ENCODE measurements around the gene SLC29A4. TPM values are rescaled to one million over a fixed set of nuclear protein-coding genes. Genes with fewer than 3 reads are reported as not detected.
"Not testable (repeated sequence)": the region's sequence is repeated elsewhere in the genome, so short reads cannot be mapped to it uniquely, and the experiment has no call there.

Gene SLC29A4
- total and polyA plus RNA-seq, 2 of the 13 experiments (the other 11 are each of a cell fraction or from before 2014, with no cell fraction given) = 29.7 to 31.7 TPM

GRCh38 chr7:5291301-5291700, 8.6 kb downstream of the SLC29A4 start:
- H3K9ac ChIP-seq (ENCODE audit: insufficient read depth, low read depth, low read length) = no peak overlapping the region
- H3K9me3 ChIP-seq (ENCODE audit: low read length) = no peaks in the 10 kb centered on the region
- H4K20me1 ChIP-seq (ENCODE audit: insufficient read depth, low read length) = no peaks in the 10 kb centered on the region
- H2AFZ ChIP-seq (ENCODE audit: low read length) = no peak overlapping the region
- CTCF ChIA-PET (ENCODE audit: low intra/inter-chr PET ratio, low total read pairs) = no interaction called here
- in situ Hi-C loops (cut with HindIII; ENCODE audit: extremely low pct_ligation_motif_present, low pct_unique_long_range_greater_than_20kb) (no loop called here), intact Hi-C loops (cut with micrococcal nuclease; ENCODE audit: unreplicated experiment) (no loop called here)
- no TSS peak for BruUV-seq (replicated peaks)
- H3K27me3 ChIP-seq (ENCODE audit: control insufficient read depth in 1 of 2, insufficient read depth in 2 of 2, low read length in 2 of 2) = no peaks in the 10 kb centered on the region
- H3K36me3 ChIP-seq (replicated peaks in 1 of 2; ENCODE audit: control insufficient read depth in 1 of 2, insufficient read depth in 2 of 2, low read length in 2 of 2) = peaks cover 6 to 15% of the 10 kb centered on the region in 2 experiments; a peak in 4 of 5 replicates
- FAIRE-seq = no peak
- ATAC-seq = no peak
- H3K4me2 ChIP-seq (ENCODE audit: low read depth, low read length) = no peak overlapping the region
- peaks cover 23% of the 10 kb centered on the region for H3K4me1 ChIP-seq (ENCODE audit: insufficient read depth, low read length)
- no peaks in the 10 kb centered on the region for H3K79me2 ChIP-seq (ENCODE audit: insufficient read depth, low read length)
- WGBS (ENCODE audit: low lambda C conversion rate) = 95% methylated on average over 7 of the region's 8 CpGs
- no peak overlapping the region for H3K4me3 ChIP-seq (replicated peaks in 1 of 3; ENCODE audit: insufficient read depth in 1 of 3, low read depth in 2 of 3, low read length in 3 of 3)
- H3K27ac ChIP-seq (ENCODE audit: extremely low read length, insufficient read depth, low read length) = peak overlapping the region; percentile 18
- no peak for DNase-seq (ENCODE audit: low spot score)
- POLR2A ChIA-PET = no interaction called here
- TF ChIP-seq ZNF629 (CRISPR knock-in tag; conservative IDR thresholded peaks at IDR 0.05) = peak; percentile 81
- TF ChIP-seq ZMYM3 (CRISPR knock-in tag; IDR thresholded peaks at IDR 0.05) = peak; percentile 44; the same call in 1 of the 2 replicates
- no peak for TF ChIP-seq ZFP41 (CRISPR knock-in tag; IDR thresholded peaks at IDR 0.05; ENCODE audit: borderline replicate concordance)
- TF ChIP-seq ZFP91 (CRISPR knock-in tag; IDR thresholded peaks at IDR 0.05; ENCODE audit: borderline replicate concordance) = peak; percentile 18; the same call in 1 of the 2 replicates

DNA sequence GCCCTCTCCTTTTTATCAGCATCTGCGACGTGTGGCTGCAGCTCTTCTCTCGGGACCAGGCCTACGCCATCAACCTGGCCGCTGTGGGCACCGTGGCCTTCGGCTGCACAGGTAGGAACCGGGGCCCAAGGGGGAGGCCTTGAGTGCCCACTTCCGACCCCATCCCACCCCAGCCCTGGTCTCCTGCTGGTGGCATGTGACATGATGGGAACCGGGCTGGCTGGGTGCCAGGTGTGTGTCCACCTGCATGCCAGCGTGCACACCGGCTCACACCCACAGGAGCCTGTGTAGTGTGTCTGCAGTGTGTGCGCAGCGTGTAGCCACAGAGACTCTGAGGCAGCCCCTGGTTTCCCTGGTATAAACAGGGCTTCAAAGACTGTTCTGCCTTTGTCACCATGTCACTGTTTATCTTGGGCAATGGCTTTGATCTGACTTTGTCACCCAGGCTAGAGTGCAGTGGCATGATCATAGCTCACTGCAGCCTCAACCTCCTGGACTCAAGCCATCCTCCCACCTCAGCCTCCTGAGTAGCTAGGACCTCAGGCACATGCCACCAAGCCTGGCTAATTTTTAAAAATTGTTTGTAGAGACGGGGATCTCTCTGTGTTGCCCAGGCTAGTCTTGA, 9.1 kb downstream of the SLC29A4 start:
- H4K20me1 ChIP-seq (ENCODE audit: insufficient read depth, low read length); H3K79me2 ChIP-seq (ENCODE audit: insufficient read depth, low read length); H2AFZ ChIP-seq (ENCODE audit: low read length); H3K9me3 ChIP-seq (ENCODE audit: low read length); H3K4me2 ChIP-seq (ENCODE audit: low read depth, low read length); CTCF ChIA-PET (ENCODE audit: low intra/inter-chr PET ratio, low total read pairs); in situ Hi-C loops (cut with HindIII; ENCODE audit: extremely low pct_ligation_motif_present, low pct_unique_long_range_greater_than_20kb); H3K27me3 ChIP-seq (ENCODE audit: control insufficient read depth in 1 of 2, insufficient read depth in 2 of 2, low read length in 2 of 2); POLR2A ChIA-PET; intact Hi-C loops (cut with micrococcal nuclease; ENCODE audit: unreplicated experiment); H3K4me3 ChIP-seq (replicated peaks in 1 of 3; ENCODE audit: insufficient read depth in 1 of 3, low read depth in 2 of 3, low read length in 3 of 3); FAIRE-seq; H3K9ac ChIP-seq (ENCODE audit: insufficient read depth, low read depth, low read length); BruUV-seq (replicated peaks); TF ChIP-seq FOXA1 (IDR thresholded peaks at IDR 0.05): not testable (repeated sequence)
- WGBS (ENCODE audit: low lambda C conversion rate) = 41% methylated on average over 4 of the region's 15 CpGs
- Histone ChIP-seq H3K36me3 (replicated peaks in 1 of 2; ENCODE audit: control insufficient read depth in 1 of 2, insufficient read depth in 2 of 2, low read length in 2 of 2) (peaks cover 6 to 15% of the 10 kb centered on the region in 2 experiments; a peak in 4 of 5 replicates), H3K4me1 (ENCODE audit: insufficient read depth, low read length) (peaks cover 23% of the 10 kb centered on the region), H3K27ac (ENCODE audit: extremely low read length, insufficient read depth, low read length) (peak overlapping the region; percentile 18)
- DNase-seq (ENCODE audit: low spot score) (peak; percentile 59), ATAC-seq (peak; percentile 72)
- TF ChIP-seq FOXK1 (CRISPR knock-in tag; IDR thresholded peaks at IDR 0.05; ENCODE audit: borderline replicate concordance, low read depth) (peak; percentile 41; the same call in 1 of the 2 replicates), FOXA3 (CRISPR knock-in tag; IDR thresholded peaks at IDR 0.05) (peak; percentile 40), FOXA1 (CRISPR knock-in tag; IDR thresholded peaks at IDR 0.05) (peak; percentile 45), TBX3 (IDR thresholded peaks at IDR 0.05; ENCODE audit: borderline replicate concordance) (peak; percentile 50; the same call in 1 of the 2 replicates)
- TF ChIP-seq, protein P1, sequence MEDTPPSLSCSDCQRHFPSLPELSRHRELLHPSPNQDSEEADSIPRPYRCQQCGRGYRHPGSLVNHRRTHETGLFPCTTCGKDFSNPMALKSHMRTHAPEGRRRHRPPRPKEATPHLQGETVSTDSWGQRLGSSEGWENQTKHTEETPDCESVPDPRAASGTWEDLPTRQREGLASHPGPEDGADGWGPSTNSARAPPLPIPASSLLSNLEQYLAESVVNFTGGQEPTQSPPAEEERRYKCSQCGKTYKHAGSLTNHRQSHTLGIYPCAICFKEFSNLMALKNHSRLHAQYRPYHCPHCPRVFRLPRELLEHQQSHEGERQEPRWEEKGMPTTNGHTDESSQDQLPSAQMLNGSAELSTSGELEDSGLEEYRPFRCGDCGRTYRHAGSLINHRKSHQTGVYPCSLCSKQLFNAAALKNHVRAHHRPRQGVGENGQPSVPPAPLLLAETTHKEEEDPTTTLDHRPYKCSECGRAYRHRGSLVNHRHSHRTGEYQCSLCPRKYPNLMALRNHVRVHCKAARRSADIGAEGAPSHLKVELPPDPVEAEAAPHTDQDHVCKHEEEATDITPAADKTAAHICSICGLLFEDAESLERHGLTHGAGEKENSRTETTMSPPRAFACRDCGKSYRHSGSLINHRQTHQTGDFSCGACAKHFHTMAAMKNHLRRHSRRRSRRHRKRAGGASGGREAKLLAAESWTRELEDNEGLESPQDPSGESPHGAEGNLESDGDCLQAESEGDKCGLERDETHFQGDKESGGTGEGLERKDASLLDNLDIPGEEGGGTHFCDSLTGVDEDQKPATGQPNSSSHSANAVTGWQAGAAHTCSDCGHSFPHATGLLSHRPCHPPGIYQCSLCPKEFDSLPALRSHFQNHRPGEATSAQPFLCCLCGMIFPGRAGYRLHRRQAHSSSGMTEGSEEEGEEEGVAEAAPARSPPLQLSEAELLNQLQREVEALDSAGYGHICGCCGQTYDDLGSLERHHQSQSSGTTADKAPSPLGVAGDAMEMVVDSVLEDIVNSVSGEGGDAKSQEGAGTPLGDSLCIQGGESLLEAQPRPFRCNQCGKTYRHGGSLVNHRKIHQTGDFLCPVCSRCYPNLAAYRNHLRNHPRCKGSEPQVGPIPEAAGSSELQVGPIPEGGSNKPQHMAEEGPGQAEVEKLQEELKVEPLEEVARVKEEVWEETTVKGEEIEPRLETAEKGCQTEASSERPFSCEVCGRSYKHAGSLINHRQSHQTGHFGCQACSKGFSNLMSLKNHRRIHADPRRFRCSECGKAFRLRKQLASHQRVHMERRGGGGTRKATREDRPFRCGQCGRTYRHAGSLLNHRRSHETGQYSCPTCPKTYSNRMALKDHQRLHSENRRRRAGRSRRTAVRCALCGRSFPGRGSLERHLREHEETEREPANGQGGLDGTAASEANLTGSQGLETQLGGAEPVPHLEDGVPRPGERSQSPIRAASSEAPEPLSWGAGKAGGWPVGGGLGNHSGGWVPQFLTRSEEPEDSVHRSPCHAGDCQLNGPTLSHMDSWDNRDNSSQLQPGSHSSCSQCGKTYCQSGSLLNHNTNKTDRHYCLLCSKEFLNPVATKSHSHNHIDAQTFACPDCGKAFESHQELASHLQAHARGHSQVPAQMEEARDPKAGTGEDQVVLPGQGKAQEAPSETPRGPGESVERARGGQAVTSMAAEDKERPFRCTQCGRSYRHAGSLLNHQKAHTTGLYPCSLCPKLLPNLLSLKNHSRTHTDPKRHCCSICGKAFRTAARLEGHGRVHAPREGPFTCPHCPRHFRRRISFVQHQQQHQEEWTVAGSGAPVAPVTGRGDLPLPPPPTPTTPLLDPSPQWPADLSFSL (CRISPR knock-in tag; IDR thresholded peaks at IDR 0.05) = peak; percentile 68; the same call in 1 of the 2 replicates
